ENCODE measurements around the gene ARHGAP5.
"Not testable (repeated sequence)": the region's sequence is repeated elsewhere in the genome, so short reads cannot be mapped to it uniquely, and the experiment has no call there.

ARHGAP5 gene

DNA sequence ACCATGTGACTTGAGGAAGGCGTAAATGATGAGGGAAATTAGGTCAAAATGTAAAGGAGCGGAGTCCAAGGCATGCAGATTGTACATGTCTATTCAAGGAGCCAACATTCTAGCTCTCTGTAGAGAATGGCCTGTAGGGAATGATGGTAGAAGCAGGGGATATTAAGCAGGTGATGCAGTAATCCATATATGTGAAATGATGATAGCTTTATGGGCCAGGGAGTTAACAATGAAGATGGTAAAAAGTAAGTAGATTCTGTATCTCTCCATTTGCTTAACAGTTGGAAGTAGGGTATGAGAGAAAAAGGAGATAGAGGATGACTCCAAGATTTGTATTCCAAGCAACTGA, 33.4 kb downstream of the ARHGAP5 start:
- no peak for DNase-seq

DNA sequence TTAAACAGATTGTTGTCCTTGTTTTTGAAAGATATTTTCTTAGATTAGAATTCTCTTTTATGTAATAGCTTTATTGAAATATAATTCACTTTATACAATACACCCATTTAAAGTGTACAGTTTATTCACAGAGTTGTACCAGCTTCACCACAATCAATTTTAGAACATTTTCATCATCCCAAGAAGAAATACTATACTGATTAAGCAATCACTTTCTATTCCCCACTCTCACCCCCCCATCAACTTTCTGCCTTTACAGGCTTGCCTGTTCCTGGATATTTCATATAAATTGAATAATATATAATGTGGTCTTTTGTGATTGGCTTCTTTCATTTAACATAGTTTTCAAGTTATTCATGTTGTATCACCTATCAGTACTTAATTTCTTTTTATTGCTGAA, 44.4 kb downstream of the ARHGAP5 start:
- DNase-seq, result no peak

DNA sequence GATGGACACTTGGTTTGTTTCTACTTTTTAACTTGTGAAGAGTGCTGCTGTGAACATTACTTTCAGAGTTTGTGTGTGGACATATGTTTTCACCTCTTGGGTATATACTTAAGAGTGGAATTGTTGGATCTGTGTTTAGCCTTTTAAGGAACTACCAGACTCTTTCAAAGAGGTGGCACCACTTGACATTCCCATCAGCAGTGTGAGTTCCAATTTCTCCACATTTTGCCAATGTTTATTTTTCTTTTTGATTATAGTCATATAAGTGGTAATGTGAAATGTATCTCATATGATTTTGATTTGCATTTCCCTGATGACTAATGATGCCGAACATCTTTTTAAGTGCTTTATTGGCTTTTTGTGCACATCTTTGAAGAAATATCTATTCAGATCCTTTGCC, 44.8 kb downstream of the ARHGAP5 start:
- no peak for DNase-seq

DNA sequence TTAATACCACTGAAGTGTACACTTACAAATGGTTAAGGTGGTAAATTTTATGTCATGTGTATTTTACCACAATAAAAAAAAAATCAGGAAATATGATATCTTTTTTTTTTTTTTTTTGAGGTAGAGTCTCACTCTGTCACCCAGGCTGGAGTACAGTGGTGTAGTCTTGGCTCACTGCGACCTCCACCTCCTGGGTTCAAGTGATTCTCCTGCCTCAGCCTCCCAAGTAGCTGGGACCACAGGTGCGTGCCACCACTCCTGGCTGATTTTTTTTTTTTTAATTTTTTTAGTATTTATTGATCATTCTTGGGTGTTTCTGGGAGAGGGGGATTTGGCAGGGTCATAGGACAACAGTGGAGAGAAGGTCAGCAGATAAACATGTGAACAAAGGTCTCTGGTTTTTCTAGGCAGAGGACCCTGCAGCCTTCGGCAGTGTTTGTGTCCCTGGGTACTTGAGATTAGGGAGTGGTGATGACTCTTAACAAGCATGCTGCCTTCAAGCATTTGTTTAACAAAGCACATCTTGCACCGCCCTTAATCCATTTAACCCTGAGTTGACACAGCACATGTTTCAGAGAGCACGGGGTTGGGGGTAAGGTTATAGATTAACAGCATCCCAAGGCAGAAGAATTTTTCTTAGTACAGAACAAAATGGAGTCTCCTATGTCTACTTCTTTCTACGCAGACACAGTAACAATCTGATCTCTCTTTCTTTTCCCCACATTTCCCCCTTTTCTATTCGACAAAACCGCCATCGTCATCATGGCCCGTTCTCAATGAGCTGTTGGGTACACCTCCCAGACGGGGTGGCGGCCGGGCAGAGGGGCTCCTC, 50.0 kb downstream of the ARHGAP5 start:
- DNase-seq, result not testable (repeated sequence)

DNA sequence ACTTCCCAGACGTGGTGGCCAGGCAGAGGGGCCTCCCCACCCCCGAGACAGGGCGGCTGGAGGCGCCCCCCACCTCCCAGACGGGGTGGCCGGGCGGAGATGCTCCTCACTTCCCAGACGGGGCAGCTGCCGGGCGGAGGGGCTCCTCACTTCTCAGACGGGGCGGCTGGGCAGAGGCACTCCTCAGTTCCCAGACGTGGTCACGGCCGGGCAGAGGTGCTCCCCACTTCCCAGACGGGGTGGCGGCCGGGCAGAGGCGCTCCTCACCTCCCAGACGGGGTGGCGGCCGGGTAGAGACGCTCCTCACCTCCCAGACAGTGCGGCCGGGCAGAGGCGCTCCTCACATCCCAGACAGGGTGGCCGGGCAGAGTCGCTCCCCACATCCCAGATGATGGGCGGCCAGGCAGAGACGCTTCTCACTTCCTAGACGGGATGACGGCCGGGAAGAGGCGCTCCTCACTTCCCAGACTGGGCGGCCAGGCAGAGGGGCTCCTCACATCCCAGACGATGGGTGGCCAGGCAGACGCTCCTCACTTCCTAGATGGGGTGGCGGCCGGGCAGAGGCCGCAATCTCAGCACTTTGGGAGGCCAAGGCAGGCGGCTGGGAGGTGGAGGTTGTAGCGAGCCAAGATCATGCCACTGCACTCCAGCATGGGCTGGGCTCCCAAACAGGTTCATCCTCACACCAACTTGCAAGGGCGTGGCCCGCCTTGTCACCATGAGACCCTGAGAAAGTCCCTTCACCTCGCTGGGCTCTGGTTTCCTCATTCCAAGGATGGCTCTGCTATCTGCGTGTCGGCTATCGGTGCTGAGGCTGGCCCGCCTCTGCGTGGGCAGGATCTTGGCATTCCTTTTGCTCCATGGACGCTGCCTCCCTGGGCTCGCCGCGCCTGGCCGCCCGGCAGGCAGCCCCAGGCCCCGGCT, 50.9 kb downstream of the ARHGAP5 start:
- DNase-seq, result not testable (repeated sequence)

DNA sequence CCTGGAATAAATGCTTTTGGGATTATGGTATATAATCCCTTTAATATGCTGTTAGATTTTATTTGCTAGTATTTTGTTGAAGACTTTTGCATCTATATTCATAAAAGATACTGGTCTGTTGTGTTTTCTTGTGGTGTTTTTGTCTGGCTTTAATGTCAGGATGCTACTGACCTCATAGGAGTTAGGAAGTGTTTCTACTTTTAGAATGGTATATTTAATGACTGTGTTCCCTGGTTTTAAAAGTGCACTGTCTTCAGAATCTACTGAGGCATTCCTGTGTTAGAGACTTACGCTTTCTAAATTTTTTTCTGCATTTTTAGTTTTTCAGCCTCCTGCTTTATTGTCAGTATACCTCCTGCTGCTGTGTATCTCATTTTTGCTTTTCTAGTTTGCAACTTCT, 51.6 kb downstream of the ARHGAP5 start:
- DNase-seq, result no peak

DNA sequence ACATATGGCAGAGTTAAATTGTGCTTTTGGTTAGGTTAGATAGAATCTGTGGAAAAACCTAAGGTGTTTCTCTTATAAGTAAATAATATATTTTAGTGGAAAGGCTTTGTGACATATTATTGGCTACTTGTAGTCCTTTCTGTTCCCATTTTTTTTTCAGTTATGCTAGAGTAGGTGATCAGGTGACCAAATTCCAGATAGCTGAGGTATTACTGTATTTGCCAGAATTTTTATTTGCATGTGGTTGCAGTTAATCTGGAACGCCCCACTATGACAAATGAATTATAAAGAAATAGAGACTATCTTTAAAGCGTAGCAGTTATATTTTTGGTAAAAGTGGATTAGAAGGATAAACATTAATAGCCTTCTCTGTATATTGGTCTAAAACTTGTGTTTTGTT, 52.0 kb downstream of the ARHGAP5 start:
- DNase-seq, result no peak

DNA sequence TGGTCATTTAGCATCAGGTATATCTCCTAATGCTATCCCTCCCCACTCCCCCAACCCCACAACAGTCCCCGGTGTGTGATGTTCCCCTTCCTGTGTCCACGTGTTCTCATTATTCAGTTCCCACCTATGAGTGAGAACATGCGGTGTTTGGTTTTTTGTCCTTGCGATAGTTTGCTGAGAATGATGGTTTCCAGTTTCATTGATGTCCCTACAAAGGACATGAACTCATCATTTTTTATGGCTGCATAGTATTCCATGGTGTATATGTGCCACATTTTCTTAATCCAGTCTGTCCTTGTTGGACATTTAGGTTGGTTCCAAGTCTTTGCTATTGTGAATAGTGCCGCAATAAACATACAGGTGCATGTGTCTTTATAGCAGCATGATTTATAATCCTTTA, 54.6 kb downstream of the ARHGAP5 start:
- not testable (repeated sequence) for DNase-seq

DNA sequence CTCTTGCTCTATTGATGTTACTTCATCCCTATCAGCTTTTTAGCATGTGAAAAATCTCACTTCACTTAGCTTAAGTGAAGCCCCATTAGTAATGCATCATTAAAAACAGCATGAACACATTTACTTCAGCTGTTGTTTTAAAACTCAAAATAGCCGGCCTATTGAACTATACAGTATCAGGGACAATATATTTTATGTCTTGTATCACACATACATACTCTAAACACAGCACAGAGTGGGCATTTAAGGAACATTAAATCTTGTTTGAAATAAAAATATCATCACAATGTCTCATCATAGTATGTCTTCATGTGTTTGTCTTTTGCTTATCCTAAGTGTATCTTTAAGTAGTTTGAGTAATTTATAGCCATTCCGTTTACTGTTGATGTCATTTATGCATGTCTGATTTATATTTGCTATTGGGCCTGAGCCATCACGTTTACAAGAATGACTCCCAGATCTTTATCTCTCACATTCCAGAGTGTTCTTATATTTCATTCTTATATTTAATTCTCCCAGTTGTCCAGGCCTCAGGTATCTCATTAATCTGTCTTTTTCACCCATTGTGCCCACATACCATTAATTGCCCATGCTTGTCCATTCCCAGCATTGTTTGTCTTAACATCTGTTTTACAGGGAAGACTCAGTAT, 57.5 kb downstream of the ARHGAP5 start:
- DNase-seq, result no peak

DNA sequence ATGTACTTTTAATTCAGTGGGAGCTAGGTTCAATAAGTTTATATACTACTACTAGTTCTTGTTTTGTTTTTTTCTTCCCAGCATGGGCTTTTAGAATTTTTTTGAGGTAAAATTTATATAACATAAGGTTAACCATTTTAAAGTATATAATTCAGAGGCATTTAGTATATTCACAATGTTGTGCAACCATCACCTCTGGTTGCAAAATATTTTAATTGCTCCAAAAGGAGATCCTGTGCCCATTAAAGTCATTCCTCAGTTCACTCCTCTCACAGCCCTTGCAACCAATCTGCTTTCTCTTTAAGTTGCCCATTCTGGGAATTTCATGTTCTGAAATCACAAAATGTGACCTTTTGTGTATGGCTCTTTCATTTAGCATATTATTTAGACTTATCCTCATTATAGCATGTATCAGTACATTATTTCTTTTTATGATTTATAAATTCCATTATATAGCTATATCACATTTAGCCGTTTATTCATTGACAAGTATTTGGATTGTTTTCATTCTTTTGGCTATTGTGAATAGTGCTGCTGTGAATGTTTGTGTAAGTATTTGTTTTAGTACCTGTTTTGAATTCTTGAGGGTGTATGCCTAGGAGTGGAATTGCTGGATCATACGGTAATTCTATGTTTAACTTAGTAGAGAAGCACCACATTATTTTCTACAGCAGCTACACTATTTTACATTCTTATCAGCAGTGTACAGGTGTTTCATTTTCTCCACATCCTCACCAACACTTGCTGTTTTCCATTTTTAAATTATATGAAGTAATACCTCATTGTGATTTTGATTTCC, 59.1 kb downstream of the ARHGAP5 start:
- DNase-seq, result no peak

DNA sequence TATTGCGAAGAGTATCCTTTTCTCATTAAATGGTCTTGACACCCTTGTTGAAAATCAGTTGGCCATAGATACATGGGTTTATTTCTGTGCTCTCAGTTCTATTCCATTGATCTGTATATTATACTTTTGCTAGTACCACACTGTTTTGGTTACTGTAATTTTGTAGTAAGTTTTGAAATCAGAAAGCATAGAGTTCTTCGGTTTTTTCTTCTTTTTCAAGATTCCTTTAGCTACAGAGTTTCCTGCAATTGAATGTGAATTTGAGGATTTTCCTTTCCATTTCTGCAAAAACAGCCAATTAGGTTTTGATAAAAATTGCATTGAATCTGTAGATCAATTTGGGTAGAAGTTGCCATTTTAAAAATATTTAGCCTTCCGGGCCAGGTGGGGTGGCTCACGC, 60.2 kb downstream of the ARHGAP5 start:
- no peak for DNase-seq

DNA sequence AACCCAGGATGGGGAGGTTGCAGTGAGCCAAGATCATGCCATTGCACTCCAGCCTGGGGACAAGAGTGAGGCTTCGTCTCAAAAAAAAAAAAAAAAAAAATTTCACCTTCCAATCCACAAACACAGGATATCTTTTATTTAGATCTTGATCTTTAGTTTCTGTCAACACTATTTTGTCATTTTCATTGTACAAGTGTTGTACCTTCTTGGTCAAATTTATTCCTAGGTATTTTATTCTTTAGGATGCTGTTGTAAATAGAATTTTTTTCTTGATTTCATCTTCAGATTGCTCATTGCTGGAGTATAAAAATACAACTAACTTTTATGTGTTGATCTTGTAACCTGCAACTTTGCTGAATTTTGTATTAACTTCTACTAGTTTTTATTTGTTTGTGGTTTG, 60.8 kb downstream of the ARHGAP5 start:
- DNase-seq, result no peak

DNA sequence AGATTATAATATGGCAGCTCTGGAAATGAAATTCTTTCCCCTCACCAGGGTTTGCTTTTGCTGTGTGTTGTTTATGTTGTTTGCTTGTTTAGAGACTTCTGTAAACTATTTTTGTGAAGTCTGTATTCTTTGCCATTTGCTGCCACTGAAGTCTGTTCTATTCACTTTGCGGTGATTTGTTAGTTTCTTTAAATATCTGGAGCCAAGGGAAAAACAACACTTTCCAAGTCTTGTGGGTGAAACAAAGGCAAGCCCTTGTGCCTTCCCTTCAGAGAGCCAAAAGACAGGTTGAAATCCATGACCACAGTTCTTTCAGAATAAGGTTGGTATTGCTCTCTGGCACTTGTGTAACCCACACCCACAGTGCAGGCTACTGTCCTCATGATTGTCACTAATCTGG, 65.2 kb downstream of the ARHGAP5 start:
- no peak for DNase-seq

DNA sequence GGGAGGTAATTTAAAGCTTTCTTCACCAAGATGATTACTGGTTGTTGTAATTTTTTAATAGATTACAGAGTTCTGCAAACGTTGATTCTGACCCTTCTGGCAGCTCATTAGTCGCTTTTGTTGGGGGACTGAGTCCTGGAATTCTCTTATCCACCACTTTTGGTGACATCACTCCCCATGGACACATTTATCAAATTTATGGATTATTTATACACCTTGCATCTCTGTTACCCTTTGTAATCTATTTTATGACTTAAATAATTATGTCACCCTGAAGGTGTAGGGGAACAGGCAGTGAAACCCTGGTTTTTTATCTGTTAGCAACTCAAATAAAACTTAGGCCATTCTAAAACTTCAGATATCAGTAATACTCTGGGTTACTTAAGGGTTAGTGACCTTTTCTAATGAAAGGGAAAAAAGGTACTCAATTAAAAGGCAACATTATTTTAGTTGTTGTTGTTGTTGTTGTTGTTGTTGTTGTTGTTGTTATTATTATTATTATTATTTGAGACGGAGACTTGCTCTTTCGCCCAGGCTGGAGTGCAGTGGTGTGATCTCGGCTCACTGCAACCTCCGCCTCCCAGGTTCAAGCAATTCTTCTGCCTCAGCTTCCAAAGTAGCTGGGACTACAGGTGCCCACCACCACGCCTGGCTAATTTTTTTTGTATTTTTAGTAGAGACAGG, 65.8 kb downstream of the ARHGAP5 start:
- DNase-seq, result no peak

DNA sequence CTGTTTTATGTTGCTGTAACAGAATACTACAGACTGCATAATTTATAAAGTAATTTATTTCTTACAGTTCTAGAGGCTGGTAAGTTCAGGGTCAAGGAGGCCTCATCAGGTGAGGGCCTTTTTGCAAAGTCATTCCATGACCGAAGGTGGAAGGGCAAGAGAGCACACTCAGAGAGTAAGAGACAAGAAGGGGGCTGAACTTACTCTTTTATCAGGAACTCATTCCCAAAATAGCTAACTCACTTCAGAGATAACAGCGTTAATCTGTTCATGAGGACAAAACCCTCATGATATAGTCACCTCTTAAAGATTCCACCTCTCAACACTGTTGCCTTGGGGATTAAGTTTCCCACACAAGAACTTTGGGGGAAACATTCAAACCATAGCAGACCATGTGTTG, 73.3 kb downstream of the ARHGAP5 start:
- no peak for DNase-seq

DNA sequence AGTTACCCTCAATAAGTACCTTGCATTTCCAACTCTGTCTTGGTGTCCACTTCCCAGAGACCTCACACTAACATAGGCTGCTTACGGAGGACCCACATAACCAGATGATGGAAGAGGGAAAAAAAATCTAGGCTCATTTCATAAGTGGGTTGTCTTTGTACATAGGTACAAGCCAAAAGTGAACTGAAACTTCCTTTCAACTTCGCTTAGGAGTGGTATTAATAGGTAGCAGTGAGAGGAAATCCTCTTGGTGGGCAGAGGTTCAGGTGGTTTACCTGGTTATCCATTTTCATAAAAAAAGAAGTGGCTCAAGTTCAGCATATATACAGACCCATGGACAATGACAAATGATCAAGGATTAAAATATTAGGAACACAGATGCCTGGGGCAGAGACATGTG, 88.9 kb downstream of the ARHGAP5 start:
- no peak for DNase-seq

DNA sequence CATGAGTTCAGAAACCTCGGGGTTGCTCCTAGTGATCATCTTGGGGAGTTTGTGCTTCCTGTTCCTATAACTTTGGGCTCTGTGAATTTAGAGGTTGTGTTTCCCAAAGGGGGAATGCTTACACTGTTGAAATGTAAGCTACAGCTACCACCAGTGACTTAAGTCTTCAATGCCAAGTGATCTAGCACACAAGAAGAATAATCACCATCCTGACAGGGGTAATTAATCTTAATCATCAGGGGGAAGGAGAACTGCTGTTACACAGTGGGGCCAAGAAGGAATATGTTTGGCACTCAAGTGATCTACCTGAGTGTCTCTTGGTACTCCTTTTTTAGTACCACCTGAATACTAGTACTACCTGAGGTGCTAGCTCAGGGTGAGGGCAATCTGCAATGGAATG, 89.8 kb downstream of the ARHGAP5 start:
- no peak for DNase-seq

DNA sequence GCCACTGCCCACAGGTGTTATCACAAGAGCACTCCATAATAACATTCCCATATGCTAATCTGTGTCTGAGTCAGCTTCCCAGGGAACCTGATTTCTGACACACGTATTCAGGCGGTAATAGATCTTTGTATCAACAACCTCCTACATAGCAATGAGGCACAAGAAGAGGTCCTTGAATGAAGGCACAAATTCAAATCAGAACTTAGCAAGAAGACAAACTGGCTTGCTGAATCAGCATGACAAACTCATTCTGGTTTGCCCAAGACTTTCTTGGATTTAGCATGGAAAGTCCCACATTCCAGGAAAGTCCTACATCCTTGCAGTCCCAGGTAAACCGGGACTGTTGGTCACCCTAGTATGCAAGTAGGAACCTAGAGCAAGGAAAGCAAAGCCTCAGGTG, 90.8 kb downstream of the ARHGAP5 start:
- no peak for DNase-seq

DNA sequence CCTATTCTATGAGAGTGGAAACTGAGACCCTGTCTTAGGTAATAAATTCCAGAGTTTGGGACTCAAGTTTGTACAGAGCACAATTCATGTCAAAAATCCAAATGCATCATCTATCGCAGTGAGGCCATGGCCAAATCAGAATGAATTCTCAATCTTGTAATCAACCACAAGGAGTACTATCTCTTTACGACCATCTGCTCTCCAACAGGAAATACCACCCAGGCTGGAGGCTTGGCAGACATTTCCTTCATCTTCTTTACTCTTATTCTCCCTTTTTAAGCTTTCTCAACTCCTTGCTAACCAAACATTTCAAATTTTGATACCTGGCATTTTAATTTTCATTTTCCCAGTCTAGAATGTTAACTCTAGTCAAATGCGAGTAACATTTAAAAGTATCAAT, 92.1 kb downstream of the ARHGAP5 start:
- no peak for DNase-seq

DNA sequence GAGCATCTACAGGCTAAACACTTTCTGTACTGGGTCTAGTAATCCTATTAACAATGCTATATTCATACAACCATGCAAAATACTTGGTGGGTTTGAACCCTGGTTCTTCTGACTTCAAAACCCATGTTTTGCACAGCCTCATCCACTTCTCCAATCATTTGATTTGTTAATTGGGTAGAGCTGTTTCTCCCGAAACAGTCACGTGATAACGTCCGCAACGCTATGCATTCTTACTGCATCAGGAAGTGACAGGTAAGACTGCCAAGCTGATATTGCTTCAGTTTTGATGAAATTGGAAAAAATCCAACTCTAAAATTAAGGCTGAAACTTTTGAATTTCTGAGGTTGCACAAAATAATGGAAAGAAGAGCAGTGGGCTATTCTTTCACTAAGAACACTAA, 94.4 kb downstream of the ARHGAP5 start:
- DNase-seq, result no peak

DNA sequence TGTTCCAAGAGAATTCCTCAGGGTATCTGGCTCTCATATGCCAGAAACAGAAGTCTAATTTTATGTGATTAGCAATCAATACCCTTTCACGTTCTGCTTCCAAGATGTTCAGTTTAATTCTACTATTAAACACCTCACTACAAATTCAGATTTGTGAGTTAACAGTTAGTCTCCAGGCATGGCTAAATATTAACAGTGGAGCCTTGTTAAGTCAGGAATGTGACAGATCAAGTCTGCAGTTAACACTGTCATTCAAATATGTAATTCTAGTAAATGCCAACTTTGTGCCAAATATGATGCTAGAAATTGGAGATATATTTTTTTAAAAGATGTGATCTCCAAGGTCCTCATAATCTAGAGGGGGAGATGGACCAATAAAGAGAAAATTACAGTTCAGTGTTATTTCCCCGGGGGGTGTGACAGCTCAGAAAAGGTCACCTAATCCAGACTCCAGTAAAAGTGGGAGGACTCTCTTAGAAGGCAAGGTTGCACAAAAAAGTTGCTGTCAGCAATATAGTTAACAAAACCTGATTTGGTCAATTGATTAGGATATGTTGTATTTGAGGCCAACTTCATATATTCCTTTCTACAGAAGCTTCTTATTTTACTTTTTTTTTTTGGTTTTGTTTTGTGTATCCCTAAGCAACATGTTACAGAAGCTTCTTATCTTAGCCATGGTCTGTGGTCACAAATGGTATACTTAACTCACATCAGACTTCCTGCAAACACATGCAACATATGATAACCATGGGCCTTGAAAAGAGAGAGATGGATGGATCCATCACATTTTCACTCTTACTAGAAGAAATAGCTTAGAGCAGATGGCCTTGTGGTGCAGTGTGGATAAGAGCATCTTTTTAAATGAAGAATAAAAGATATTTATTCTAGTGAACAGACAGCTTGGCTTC, 106.3 kb downstream of the ARHGAP5 start:
- DNase-seq, result no peak
